ENCODE measurements around the gene CNOT6.
"Not testable (repeated sequence)": the region's sequence is repeated elsewhere in the genome, so short reads cannot be mapped to it uniquely, and the experiment has no call there.

DNA sequence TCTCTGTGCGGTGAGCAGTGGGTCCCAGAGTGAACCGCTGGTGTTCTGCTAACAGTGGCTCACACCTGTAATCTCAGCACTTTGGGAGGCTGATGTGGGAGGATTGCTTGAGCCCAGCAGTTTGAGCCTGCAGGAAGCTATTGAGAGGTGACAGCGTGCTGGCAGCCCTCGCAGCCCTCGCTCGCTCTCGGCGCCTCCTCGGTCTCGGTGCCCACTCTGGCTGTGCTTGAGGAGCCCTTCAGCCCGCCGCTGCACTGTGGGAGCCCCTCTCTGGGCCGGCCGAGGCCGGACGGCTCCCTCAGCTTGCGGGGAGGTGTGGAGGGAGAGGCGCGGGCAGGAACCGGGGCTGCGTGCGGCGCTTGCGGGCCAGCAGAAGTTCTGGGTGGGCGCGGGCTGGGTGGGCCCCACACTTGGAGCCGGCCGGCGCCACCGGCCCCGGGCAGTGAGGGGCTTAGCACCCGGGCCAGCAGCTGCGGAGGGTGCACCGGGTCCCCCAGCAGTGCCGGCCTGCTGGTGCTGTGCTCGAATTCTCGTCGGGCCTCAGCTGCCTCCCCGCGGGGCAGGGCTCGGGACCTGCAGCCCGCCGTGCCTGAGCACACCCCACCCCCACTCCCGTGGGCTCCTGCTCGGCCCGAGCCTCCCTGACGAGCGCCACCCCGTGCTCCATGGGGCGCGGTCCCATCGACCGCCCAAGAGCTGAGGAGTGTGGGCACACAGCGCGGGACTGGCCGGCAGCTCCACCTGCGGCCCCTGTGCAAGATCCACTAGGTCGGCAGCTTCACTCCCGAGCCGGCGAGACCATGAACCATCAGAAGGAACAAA is 35.1 kb upstream of the CNOT6 start:
- TF ChIP-seq, protein P1, sequence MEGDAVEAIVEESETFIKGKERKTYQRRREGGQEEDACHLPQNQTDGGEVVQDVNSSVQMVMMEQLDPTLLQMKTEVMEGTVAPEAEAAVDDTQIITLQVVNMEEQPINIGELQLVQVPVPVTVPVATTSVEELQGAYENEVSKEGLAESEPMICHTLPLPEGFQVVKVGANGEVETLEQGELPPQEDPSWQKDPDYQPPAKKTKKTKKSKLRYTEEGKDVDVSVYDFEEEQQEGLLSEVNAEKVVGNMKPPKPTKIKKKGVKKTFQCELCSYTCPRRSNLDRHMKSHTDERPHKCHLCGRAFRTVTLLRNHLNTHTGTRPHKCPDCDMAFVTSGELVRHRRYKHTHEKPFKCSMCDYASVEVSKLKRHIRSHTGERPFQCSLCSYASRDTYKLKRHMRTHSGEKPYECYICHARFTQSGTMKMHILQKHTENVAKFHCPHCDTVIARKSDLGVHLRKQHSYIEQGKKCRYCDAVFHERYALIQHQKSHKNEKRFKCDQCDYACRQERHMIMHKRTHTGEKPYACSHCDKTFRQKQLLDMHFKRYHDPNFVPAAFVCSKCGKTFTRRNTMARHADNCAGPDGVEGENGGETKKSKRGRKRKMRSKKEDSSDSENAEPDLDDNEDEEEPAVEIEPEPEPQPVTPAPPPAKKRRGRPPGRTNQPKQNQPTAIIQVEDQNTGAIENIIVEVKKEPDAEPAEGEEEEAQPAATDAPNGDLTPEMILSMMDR (conservative IDR thresholded peaks at IDR 0.05), result not testable (repeated sequence)
- not testable (repeated sequence) for TF ChIP-seq EZH2 (IDR thresholded peaks at IDR 0.05; ENCODE audit: low read depth)
